LNCaP clone FGC (cell line): ENCODE results near the gene HS2ST1.

ENCODE experiments used
- DNase-seq: peaks from one replicate; pipeline ENCODE4 v3.0.0-alpha.2; 2011; ENCODE audit warnings: low read depth
- H3K4me3 ChIP-seq: 2 replicates; pipeline ENCODE4 v1.5.1; 2011; ENCODE audit warnings: mild to moderate bottlenecking, low read depth, low read length, control low read depth
- TF ChIP-seq, protein P1 (sequence below): IDR thresholded peaks from 2 replicates; pipeline ENCODE4 v1.5.1; 2012; ENCODE audit warnings: mild to moderate bottlenecking; ENCODE audit not compliant: control insufficient read depth, insufficient read depth; ENCODE audit errors: extremely low read depth

HS2ST1 gene

GRCh38 chr1:87077959-87078639, 163.7 kb downstream of the HS2ST1 start:
- no peak overlapping the region for H3K4me3 ChIP-seq
- TF ChIP-seq, protein P1, sequence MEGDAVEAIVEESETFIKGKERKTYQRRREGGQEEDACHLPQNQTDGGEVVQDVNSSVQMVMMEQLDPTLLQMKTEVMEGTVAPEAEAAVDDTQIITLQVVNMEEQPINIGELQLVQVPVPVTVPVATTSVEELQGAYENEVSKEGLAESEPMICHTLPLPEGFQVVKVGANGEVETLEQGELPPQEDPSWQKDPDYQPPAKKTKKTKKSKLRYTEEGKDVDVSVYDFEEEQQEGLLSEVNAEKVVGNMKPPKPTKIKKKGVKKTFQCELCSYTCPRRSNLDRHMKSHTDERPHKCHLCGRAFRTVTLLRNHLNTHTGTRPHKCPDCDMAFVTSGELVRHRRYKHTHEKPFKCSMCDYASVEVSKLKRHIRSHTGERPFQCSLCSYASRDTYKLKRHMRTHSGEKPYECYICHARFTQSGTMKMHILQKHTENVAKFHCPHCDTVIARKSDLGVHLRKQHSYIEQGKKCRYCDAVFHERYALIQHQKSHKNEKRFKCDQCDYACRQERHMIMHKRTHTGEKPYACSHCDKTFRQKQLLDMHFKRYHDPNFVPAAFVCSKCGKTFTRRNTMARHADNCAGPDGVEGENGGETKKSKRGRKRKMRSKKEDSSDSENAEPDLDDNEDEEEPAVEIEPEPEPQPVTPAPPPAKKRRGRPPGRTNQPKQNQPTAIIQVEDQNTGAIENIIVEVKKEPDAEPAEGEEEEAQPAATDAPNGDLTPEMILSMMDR = no peak
- DNase-seq = no peak

DNA sequence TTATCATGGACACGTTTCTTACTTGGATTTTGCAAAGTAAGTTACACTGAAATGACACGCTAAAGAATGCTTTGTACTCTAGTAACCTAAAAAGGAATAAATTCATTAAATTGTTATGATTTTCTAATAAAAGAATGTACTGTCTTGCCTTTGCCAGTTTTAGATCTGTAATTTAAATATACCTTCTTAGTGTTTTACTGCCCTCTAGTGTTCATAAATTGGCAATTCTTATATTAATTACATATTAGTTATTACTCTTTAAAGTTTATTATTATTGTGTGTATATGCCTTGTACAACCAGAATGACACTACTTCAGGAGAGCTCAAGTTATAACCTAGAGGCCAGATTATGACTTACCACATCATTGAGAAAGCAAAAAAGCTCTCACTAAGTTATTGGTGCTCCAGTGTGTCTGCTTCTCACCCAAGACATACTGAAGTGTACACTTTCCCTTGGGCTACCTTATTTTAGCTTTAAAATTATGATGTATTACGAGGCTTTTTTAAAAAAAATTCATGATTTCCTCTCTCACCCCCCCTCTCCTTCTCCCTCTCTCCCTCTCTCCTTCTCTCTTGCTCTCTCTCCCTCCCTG, 169.9 kb downstream of the HS2ST1 start:
- peak; percentile 26 for DNase-seq
- TF ChIP-seq, protein P1 = peak; percentile 18; the same call in 1 of the 2 replicates
- H3K4me3 ChIP-seq = no peak overlapping the region

DNA sequence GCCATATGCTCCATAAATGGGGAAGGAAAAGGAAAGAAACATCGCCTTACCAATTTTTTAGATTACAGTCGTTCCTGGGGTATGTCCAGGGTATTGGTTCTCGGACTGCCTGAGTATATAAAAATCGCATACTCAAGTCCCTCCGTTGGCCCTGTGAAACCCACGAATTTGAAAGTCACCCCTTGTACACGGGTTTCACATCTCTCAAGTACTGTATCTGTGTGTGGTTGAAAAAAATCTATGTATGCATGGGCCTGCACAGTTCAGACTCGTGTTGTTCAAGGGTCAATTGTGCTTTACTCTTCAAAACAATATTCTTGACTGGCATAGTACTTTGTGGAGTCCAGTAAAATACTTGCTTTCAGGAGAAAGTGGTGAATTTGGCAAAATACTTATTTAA, 171.7 kb downstream of the HS2ST1 start:
- H3K4me3 ChIP-seq = no peak overlapping the region
- DNase-seq = no peak
- TF ChIP-seq, protein P1 = no peak

DNA sequence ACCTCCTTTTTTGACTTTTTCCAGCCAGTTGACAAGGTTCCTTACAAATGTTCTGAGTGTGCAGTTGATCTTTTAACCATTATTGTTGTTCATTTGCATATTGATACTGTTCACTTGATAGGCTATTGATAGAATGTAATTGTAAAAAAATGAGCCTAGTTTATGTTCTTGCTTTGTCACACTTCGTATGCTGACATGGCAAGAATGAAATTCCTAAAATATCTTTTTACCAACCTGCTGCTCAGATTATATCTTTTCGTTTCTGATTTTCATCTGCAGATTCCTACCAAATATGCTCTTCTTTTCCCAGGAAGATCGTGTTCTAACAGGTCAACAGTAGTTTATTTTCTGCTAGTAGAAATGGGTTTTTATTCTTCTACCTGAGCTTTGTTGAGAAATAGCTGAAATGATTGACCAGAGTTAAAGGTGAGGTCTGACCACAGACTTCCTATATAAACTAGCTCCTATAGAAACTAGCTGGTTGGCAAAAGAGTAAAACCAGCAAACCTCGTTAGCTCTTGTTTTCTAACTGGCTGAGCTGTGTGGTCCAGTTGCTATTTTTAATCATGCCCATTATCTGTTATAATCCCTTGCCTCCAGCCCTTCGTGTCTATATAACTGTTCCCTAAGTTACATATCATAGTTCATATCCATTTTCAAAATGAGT, 174.8 kb downstream of the HS2ST1 start:
- H3K4me3 ChIP-seq = no peak overlapping the region
- no peak for DNase-seq
- TF ChIP-seq, protein P1 = no peak

DNA sequence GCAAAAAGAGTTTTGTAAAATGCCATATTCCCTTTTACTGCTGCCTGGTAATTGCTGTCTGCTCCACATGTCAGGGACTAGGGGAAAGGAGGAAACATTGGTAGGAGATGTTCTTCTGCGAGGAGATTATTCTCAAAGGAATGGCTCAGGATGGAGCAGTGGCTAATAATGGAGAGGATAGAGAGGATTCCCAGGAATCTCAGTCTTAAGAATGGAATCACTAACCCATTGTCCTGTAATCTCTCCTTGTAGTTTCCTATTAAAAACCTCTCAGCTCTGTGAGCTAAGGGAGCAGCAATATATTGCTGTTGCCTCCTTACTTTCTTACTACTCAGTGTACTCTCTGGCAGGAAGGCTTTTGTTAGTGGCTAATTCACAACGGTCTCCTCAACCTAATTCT, 175.4 kb downstream of the HS2ST1 start:
- no peak for DNase-seq
- no peak overlapping the region for H3K4me3 ChIP-seq
- TF ChIP-seq, protein P1 = no peak

GRCh38 chr1:87091425-87091824, 177.0 kb downstream of the HS2ST1 start:
- DNase-seq = no peak
- H3K4me3 ChIP-seq = no peak overlapping the region
- TF ChIP-seq, protein P1 = no peak

DNA sequence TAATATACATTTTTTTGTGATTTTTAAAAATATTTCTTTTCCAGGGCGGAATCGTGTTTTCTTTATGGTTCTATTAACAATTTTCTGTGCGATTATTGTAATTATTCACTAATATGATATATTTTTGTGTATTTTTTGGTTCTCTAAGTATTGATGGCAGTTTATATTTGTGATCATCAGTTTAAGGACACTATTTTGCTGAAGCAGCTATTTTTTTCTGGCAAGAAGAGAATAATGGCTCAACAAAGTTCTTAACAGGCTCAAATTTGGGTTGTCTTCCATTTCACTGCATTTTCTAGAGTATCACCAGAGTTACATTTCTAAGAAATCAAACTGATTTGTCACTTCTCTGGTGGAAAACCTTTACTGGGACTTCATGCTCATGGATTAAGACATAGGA, 178.4 kb downstream of the HS2ST1 start:
- H3K4me3 ChIP-seq = no peak overlapping the region
- TF ChIP-seq, protein P1 = no peak
- no peak for DNase-seq
